CD4-positive, alpha-beta T cell treated with Interleukin-17A for 4 hours (primary cell): ENCODE measurements around the gene CEACAM16.
A peak's percentile ranks its signal among the peaks of the same experiment; 100 is the strongest.
"Not testable (repeated sequence)": the region's sequence is repeated elsewhere in the genome, so short reads cannot be mapped to it uniquely, and the experiment has no call there.

Experiments
- DNase-seq: peaks from one replicate; pipeline ENCODE4 v3.0.0-alpha.2; 2020; ENCODE audit warnings: mixed read lengths

Gene CEACAM16

GRCh38 chr19:44677019-44677811 is 21.7 kb upstream of the CEACAM16 start:
- no peak for DNase-seq

GRCh38 chr19:44680536-44680935 is 18.4 kb upstream of the CEACAM16 start:
- DNase-seq: no peak

DNA sequence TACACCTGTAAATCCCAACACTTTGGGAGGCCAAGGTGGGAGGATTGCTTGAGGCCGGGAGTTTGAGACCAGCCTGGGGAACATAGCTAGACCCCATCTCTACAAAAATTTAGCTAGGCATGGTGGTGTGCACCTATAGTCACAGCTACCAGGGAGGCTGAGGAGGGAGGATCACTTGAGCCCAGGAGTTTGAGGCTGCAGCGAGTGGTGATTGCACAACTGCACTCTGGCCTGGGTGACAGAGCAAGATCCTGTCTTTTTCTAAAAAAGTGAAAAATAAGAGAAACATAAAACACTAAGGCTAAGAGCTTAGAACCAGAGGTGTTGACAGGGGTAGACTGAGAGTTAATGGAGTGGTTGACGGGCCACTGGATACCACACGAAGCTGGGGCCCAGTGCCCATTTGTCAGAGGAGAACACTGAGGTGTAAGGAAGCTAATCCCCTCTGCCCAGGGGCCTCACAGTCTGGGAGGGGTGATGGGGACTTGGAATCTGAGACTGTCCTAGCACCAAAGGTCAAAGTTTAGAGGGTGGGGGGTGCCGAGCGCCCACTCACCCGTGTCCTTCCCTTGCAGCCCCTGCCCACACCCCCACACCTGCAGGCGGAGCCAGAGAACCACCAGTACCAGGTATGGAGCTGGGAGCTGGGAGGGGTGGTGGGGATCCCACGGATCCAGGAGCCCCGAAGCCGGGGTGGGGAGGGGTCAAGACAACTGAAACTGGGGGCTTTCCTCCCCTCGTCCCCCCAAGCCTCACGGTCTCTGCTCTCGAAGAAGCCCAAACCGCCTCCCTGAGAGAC is 16.8 kb upstream of the CEACAM16 start:
- DNase-seq: no peak

- no peak for DNase-seq
These were observed 16.1 kb upstream of the CEACAM16 start for GRCh38 chr19:44682807-44683206.

GRCh38 chr19:44683434-44684210 is 15.3 kb upstream of the CEACAM16 start:
- no peak for DNase-seq

DNA sequence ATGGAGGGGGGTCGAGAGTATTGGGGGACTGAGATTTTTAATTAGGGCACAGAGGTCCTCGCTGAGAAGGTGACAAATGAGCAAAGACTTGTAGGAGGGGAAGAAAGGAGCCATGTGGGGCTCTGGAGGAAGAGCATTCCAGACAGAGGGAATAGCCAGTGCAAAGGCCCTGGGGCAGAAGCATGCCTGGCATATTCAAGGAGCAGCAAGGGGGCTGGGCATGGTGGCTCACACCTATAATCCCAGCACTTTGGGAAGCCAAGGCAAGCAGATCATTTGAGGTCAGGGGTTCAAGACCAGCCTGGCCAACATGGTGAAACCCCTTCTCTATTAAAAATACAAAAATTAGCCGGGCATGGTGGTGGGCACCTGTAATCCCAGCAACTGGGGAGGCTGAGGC is 14.6 kb upstream of the CEACAM16 start:
- DNase-seq: not testable (repeated sequence)

DNA sequence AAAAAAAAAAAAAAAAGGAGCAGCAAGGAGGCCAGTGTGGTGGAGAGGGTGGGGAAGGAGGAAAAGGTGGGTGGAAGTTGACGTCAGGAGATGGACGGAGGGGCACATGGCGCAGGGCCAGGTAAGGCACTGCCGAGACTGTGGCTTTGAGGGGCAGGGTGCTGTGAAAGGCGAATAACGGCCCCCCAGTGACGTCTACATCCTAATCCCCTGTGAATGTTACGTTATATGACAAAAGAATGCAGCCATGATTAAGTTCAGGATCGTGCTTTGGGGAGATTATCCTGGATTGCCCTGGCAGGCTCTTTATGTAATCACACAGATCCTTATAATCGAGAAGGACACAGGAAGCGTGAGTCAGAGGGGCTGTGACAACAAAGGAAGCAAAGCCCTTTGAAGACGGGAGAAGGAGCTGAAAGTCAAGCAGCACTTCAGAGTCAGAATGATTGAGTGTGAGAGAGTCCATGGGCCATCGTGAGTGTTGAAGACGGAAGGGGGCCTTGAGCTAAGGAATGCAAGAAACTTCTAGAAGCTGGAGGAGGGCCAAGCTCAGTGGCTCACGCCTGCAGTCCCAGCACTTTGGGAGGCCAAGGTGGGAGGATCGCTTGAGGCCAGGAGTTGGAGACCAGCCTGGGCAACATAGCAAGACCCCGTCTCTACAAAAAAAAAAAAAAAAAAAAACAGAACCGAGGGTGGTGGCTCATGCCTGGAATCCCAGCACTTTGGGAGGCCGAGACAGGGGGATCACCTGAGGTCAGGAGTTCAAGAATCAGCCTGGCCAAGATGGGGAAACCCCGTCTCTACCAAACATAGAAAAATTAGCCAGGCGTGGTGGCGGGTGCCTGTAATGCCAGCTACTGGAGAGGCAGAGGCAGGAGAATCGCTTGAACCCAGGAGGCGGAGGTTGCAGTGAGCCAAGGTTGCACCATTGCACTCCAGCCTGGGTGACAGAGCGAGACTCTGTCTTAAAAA is 13.8 kb upstream of the CEACAM16 start:
- no peak for DNase-seq

DNA sequence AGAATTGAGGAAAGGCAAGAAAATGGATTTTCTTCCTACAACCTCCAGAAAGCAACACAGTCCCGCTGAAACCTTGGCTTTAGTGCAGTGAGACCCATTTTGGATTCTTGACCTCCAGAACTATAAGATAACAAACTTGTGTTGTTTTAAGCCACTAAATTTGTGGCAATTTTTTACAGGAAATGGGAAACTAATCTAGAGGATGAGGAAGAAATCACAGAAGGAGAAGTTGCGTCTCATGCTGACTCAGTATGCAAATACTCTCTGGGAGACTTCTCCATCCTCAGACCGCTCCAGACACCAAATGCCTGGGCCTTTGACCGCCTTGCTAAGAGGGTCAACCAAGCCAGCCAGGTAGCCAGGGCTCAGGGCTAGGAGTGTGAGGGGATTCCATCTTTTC is 13.1 kb upstream of the CEACAM16 start:
- DNase-seq: no peak

GRCh38 chr19:44686896-44687295 is 12.1 kb upstream of the CEACAM16 start:
- DNase-seq: no peak

- DNase-seq: no peak
These were observed 11.1 kb upstream of the CEACAM16 start for GRCh38 chr19:44687888-44688287.

GRCh38 chr19:44689290-44690130 is 9.4 kb upstream of the CEACAM16 start:
- DNase-seq: peak; percentile 91

DNA sequence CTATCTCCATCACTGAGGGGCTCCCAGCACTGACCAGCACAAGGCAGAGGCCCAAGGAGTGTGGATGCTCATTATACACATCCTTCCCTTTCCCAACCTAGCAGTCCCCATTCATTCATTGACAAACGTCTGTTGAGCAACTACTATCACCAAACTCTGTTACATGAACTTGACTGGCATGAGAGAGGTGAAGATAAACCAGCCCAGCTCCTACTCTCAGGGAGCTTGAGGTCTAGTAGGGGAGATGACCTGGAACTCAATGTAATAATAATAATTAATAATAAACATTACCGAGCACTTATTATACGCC is 8.9 kb upstream of the CEACAM16 start:
- no peak for DNase-seq

DNA sequence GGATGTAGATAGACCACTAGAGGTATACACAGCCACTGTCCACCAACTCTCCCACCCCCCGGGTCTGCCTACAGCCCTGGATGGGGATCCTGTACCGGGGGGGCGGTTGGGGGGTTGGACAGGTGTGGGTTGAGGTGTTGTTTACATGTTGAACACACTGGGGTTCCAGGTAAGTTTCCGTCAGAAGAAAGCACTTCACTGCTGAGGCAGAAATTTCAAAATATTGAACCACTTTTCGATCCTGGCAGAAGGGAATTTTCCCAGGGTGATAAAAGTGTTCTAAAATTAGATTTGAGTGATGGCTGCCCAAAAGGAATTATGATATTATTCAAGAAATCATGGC is 6.6 kb upstream of the CEACAM16 start:
- DNase-seq: no peak

DNA sequence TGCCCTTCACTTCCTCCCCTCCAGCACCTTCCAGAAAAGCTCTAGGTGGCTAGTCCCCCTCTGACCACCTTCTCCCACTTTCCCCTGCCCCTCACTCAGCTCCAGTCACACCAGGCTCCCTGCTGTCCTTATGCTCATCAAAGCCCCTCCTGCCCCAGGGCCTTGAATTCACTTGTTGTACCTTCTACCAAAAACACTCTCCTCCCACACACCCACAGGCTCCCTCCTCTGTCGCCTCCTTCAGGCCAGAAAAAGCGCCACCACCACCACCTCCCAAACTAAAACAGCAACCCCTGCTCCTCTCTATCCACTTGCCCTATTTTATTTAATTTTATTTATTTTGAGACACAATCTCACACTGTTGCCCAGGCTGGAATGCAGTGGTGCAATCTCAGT is 4.8 kb upstream of the CEACAM16 start:
- peak; percentile 44 for DNase-seq

- no peak for DNase-seq
These were observed 1.8 kb upstream of the CEACAM16 start for GRCh38 chr19:44696939-44697669.

DNA sequence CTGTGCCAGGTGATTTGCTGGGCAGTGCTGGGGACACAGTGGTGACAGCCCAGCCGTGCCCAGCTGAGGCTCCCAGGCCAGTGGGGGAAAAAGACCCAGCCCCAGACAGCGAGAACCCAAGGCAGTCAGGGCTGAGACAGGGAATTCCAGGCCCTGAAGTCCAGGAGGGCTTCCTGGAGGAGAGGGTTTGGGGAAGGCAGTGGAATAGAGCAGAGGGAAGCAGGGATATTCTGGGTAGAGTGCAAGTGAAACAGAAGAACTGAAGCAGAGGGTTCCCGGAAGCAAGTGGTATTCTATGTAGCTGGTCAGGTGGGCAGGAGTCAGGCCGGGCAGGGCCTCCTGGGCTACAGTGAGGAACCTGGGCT is 1.3 kb upstream of the CEACAM16 start:
- DNase-seq: no peak

GRCh38 chr19:44700547-44700946 is 1.6 kb downstream of the CEACAM16 start:
- DNase-seq: no peak

DNA sequence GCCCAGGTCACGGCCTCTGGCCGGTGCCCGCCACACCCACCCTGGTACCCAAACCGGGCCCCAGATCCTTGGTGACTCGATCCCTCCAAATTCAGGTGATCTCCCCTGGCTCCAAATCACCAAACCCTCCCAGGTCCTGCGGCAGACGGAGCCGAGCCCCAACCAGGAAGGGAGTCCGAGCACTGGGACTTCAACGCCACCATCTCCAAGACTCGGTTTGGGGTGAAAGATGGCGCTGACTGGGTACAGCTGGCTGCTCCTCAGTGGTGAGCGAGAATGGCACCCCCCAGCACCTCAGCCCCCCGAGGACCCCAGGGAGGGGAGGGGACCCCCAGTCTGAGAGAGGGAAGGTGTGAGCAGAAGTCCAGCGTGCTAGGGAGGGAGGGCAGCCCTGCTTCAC is 2.3 kb downstream of the CEACAM16 start:
- DNase-seq: no peak

GRCh38 chr19:44702551-44703176 is 3.7 kb downstream of the CEACAM16 start:
- DNase-seq: no peak

DNA sequence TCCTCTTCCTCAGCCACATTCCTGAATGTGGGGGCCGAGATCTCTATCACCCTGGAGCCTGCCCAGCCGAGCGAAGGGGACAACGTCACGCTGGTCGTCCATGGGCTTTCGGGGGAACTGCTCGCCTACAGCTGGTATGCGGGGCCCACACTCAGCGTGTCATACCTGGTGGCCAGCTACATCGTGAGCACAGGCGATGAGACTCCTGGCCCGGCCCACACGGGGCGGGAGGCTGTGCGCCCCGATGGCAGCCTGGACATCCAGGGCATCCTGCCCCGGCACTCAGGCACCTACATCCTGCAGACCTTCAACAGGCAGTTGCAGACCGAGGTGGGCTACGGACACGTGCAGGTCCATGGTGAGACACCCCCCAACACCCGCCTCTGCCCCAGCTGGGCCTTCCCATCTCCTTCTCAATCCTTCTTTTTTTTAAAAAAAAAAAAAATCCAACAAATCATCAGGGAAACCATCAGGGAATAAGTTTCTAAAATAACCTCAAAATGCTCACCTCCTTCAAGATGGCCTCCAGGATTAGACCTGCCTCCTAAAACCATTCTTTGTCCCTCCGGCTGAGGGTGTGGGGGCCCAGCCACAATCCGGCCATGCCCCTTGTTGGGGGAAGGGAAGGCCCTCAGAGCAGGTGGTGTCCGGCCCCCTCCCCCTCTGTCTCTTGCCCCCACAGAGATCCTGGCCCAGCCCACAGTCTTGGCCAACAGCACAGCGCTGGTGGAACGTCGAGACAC is 4.6 kb downstream of the CEACAM16 start:
- DNase-seq: no peak
